RWPE1 (cell line): ENCODE results near the gene PHKB.

Experiments used
- CTCF ChIA-PET: fragments of 350-600 bp; sonication (Branson Sonifier 250); formaldehyde crosslinking; extraction: SDS; loops from one replicate; lab custom pipeline; 2021; lab: Yijun Ruan, JAX
- POLR2A ChIA-PET: fragments of 400-600 bp; formaldehyde crosslinking; extraction: SDS; loops from one replicate; lab custom pipeline; 2020; ENCODE audit warnings: antibody characterized with exemption; ENCODE audit not compliant: low non-redundant PET; lab: Yijun Ruan, JAX
- DNase-seq: peaks from one replicate; pipeline ENCODE4 v3.0.0; 2012; ENCODE audit warnings: low spot score
- H3K27ac ChIP-seq: fragments of 450-650 bp; 2 replicates; pipeline ENCODE4 v1.5.1; 2017
- CTCF ChIP-seq: fragments of 450-650 bp; conservative IDR thresholded peaks from 2 replicates; pipeline ENCODE4 v1.5.1; 2017; ENCODE audit warnings: low read depth, mild to moderate bottlenecking

The PHKB gene

GRCh38 chr16:47599512-47599911 is 138.4 kb downstream of the PHKB start:
- CTCF ChIA-PET = interaction anchor here (0.6 kb wide), 1 partner anchor 51 kb away, joined by 3 read pairs; no protein-coding TSS in a partner anchor
- TF ChIP-seq CTCF = no peak
- no peak overlapping the region for H3K27ac ChIP-seq
- no peak for DNase-seq
- POLR2A ChIA-PET = no interaction called here

- H3K27ac ChIP-seq = no peak overlapping the region
- CTCF ChIA-PET = no interaction called here
- no peak for DNase-seq
- POLR2A ChIA-PET = no interaction called here
- TF ChIP-seq CTCF = no peak
Observed at GRCh38 chr16:47600376-47600775, 139.2 kb downstream of the PHKB start.

GRCh38 chr16:47604306-47604705 is 143.2 kb downstream of the PHKB start:
- CTCF ChIA-PET = no interaction called here
- TF ChIP-seq CTCF = no peak
- POLR2A ChIA-PET = no interaction called here
- no peak for DNase-seq
- no peak overlapping the region for H3K27ac ChIP-seq

- no peak for DNase-seq
- POLR2A ChIA-PET = no interaction called here
- no peak overlapping the region for H3K27ac ChIP-seq
- TF ChIP-seq CTCF = no peak
- CTCF ChIA-PET = interaction anchor here (0.6 to 0.7 kb wide), 2 partner anchors 55 to 212 kb away, joined by 3 to 4 read pairs; no protein-coding TSS in a partner anchor
Observed at GRCh38 chr16:47611042-47611441, 149.9 kb downstream of the PHKB start.

- no peak for TF ChIP-seq CTCF
Observed at GRCh38 chr16:47611848-47612493, 150.8 kb downstream of the PHKB start.

GRCh38 chr16:47612711-47613110 is 151.6 kb downstream of the PHKB start:
- no peak for TF ChIP-seq CTCF
- DNase-seq = peak; percentile 38
- ChIA-PET POLR2A (no interaction called here), CTCF (interaction anchor here (0.6 kb wide), 1 partner anchor 54 kb away, joined by 3 read pairs; no protein-coding TSS in a partner anchor)
- H3K27ac ChIP-seq = no peak overlapping the region

More at GRCh38 chr16:47611848-47612493, 150.8 kb downstream of the PHKB start:
- no peak for DNase-seq
- ChIA-PET POLR2A (no interaction called here), CTCF (interaction anchor here (0.6 kb wide), 1 partner anchor 55 kb away, joined by 3 read pairs; no protein-coding TSS in a partner anchor)
- no peak overlapping the region for H3K27ac ChIP-seq
